ENCODE measurements around the gene TFPI.
"Not testable (repeated sequence)": the region's sequence is repeated elsewhere in the genome, so short reads cannot be mapped to it uniquely, and the experiment has no call there.

TFPI gene

DNA sequence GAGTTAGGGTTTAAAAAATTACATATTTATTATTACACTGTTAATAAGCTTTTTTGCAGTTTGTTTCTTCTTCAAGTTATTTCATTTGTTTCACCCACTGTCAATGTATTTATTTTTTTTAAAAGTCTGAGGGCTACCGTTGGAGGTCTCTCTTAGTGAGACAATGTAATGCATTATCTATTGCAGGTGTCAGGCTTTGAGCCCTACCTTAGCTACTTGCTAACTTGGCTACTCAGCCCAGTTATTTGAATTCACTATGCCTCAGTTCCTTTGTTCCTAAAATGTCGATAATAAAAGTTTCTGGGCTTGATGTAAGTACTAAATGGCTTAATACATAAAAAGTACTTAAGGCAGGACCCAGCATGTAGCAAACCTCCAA, 458 bp upstream of the TFPI start:
- no peak for DNase-seq (ENCODE audit: low read depth in 2 of 3, low spot score in 2 of 3)

DNA sequence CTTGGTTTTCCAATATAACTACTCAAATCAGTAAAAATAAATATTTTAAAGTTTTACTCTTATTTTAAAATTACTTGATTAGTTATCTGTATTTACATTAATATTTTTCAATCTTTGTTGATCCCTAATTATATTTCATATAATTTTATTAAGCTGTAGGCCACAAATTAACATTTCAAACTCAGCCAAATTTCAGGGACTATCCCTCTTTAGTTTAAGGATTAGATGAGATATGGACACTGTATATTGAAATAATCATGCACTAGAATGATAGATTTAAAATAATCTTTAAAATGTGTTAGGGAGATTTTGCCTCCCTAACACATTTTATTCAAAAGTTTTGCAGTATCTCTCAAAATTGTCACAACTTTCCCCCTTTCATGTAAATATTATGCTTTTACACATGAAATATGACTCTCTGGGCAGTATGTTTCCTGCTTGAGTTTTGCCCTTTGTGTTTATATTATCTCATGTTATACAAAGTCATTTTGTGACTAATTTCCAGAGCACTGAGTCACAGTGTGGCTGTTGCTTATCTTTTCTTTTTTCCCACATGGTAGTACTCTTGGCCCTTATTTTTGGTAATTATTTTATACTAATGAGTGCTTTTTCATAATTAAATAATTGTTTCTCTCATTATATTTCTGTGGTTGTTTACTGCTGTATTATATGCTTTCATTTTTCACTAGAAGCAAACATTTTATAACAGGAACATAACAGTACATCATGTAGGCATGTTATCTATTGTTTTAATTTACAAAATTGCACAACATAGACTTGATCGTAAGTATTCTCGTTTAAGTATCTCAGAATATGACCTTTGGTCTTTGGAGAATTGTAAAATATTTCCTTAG, 1.2 kb downstream of the TFPI start:
- no peak for DNase-seq (ENCODE audit: low read depth in 2 of 3, low spot score in 2 of 3)

DNA sequence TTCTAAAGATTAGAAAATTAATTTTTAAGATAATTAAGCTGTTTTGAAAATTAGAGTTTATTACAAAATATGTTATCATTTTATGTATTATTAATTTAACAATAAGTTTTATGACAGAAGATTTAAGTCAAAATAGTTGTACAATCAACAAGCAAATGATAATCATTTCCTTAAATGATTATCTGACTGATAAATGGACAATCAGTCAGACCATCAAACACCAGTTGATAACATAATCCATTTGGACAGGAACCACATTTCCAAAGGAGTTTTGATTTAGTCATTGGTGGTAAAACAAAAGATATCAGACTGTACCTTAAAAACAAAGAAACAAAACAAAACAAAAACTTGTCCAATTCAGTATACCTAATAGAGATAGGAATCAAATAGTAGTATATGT, 1.9 kb downstream of the TFPI start:
- no peak for DNase-seq (ENCODE audit: low read depth in 2 of 3, low spot score in 2 of 3)

DNA sequence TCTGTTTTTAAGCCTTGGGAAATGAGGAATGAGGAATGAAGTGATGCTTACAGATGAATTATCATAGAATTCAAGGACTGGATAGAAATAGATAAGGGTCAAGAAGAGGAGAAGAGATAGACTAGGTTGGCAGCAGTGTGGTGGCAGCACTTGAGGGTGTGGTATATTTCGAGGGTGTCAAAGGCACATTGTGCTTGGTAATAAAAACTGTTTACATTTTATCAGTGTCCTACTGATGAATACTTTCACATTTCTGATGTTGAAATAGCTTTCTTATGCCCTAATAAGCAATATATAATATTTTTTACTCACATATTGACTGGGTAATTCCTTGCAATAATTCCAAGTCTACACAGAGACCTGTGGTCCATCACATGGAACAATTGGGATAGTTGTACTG, 3.4 kb downstream of the TFPI start:
- no peak for DNase-seq (ENCODE audit: low read depth in 2 of 3, low spot score in 2 of 3)

DNA sequence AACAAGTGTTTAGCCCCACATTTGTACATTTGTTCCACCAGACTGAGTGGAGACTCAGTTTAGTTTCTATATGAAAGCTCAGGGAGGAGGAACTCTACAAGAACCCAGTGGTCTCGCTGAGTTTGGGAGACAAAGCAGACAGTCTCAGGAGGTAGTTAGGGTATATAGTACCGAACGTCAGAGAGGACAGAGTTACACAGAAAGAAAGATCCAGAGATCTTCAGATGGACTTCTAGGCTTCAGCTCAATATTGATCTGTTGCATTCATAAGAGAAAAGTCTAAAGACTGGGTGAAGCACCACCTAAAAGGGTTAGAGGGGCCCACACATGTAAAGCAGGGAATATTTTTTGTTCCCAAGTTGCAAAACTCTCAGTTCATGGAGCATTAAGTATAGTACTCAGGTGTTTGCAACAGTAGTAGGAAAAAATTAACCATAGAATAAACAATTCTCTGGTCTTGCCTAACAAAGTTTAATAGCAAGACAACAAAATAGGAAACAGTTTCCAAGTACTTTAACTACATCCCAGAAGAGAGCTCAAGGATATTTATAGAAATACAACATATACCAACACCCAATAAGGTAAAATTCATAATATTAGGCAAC, 4.2 kb downstream of the TFPI start:
- DNase-seq (ENCODE audit: low read depth in 2 of 3, low spot score in 2 of 3) = no peak

DNA sequence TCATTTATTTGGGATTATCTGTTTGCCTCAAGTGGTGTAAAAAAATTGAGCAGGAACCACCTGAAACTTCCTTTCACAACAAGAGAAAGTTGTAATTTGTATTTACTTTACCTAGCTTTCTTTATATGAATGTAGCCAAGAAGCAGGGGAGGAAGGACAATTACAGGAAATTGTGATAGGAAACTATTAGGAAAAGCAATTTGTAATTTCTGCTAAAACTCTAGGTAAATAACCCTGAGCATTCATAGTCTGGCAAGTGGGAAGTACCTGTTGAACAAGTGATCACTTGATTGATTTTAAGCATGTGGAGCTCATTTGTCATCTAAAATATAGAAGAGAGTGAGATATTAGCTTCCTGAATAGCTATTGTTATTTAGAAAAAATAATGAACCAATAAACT, 5.0 kb downstream of the TFPI start:
- no peak for DNase-seq (ENCODE audit: low read depth in 2 of 3, low spot score in 2 of 3)

DNA sequence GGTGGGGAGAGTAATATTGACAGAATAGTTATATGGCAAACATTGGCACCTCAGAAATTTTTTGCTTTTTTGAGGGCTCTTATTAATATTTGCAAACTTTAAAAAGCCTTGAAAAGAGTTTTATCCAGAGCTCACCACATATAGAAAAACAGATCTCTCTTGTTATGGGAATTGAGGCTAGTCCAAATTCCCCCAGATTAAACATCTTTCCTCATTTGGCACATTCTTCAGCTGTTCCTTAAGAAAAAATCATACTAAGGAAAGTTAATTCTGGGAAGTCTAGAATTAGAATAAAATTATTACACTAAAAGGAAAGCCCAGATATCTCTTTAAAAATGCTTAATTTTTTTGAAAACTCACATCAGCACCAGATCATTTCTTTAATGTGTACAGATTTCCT, 5.6 kb downstream of the TFPI start:
- DNase-seq (ENCODE audit: low read depth in 2 of 3, low spot score in 2 of 3) = no peak

DNA sequence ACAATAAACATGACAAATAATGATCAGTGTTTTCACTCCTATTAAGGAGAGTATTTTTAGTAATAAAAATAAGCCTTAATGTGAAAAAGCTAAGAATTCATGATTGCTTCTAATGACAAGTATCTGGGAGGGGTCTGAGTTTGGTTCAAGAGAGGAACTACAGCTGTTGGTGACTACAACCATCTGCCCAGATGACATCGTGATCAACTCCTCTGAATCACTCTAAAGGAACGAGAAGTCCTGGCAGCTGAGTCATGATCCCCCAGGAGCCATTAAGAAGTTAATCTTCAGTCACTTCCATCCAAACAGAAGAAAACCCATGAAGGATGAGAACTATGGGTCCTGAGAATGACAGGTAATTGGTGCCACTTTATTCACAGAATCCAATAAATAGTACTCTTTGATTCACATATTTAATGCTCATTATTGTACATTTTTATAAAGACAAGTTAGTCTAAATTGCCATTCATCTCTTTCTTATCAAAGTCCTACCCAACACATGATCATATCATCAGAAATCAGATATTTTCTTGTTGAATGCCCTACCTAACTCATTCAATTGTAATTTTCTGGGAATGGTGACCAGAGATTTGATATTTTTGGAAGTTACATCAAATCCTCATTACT, 6.8 kb downstream of the TFPI start:
- DNase-seq (ENCODE audit: low read depth in 2 of 3, low spot score in 2 of 3) = no peak

DNA sequence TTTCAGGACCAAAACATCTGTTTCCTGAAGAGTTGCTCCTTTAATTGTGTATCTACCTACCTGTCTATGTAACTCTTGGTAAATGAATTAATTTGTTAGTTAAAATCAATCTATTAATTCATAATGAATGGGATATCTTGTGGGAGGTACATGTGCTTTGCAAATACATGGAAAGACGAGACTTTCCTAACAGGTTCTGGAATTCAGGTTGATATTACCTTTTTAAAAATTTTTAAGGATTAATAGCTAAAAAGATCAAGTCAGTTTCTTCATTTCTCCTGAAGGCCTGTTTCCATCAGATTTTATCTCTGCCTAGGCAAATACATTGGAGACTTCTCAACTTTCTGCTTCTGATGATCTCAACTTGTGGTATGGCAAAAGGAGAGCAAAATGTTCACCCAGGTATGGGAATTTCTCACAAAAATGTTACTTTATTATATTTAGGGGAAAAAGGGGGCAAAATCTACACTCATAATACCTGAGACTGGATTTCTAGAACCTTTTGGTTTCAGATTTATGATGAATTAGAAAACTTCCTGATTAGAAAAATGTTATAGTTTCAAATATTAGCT, 7.4 kb downstream of the TFPI start:
- no peak for DNase-seq (ENCODE audit: low read depth in 2 of 3, low spot score in 2 of 3)

DNA sequence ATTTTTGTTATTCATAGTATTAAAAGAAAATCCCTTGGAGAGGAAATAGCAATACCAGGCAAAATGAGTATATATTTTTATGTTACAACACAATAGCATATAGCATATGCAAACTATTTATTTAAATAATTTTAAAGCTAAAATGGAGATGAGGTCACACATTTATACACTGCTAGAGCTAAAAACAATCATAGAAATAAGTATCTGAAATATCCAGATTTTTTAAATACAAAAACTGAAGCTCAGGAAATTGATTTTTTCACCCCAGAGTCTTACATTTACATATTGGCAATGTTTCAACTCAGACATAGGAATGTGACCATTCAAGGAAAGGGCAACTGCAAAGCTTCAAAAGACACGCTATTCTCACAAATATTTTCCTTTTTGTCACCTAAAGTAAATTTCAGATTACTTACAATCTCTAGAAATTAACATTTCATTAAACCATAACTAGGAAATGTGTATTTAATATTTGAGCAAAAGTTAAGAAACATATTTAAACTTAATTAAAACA, 8.9 kb downstream of the TFPI start:
- DNase-seq (ENCODE audit: low read depth in 2 of 3, low spot score in 2 of 3) = no peak

DNA sequence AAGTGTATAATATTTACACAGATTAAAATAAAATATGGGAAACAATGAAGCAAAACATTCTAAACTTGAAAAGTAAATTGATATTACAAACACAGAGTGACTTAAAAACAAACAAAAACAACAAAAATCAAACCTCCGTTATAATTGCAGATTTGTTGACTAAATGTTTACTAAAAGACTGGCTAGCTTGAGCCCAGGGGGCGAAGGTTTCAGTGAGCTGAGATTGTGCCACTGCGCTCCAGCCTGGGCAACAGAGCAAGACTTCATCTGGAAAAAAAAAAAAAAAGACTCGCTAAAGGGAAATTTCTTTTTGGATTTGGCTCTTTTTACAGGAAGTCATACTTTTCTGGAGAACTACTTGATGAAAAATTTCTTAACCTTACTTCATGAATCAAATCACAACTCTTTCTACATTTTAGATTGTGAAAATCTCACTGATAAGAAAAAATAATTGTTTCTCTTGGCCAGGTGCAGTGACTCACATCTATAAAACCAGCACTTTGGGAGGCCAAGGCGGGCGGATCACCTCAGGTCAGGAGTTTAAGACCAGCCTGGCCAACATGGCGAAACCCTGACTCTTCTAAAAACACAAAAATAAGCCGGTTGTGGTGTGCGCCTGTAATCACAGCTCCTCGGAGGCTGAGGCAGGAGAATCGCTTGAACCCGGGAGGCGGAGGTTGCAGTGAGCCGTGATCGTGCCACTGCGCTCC, 9.7 kb downstream of the TFPI start:
- DNase-seq (ENCODE audit: low read depth in 2 of 3, low spot score in 2 of 3) = no peak

DNA sequence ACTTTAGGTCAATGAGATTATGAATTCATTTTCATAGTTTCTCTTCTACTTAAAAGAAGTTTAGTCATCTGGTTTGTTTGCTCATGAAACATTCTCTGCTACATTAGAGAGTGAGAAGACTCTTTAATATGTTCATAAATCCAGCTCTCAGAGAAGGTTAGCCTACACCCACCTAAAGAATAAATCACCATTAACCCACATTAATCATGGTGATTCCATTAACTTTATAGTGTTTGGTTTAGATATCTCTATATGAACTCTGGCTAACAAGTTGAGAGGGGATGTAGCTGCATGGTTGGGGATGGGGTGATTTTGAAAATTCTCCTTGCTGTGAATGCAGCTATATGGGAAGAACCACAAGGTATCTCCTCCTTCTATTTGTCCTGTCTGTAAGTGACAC, 10.7 kb downstream of the TFPI start:
- DNase-seq (ENCODE audit: low read depth in 2 of 3, low spot score in 2 of 3) = no peak

DNA sequence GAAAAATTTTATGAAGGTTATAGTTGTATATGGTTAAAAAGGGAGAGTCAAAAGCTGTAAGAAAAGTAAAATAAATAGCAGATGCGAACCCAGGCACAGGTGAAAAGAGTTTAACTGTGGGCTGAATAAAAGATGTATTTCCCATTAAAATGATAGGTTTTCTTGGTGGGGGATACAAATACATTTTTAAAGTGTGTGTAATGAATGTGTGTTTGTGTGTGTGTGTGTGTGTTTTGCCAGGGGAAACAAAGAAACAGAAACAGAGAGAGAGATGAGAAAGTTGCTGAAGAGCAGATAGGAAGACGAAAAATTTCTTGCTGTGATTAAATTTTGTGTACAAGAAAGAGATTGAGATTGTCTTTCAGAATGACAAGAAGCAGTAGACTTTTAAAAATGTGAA, 12.1 kb downstream of the TFPI start:
- DNase-seq (ENCODE audit: low read depth in 2 of 3, low spot score in 2 of 3) = no peak

DNA sequence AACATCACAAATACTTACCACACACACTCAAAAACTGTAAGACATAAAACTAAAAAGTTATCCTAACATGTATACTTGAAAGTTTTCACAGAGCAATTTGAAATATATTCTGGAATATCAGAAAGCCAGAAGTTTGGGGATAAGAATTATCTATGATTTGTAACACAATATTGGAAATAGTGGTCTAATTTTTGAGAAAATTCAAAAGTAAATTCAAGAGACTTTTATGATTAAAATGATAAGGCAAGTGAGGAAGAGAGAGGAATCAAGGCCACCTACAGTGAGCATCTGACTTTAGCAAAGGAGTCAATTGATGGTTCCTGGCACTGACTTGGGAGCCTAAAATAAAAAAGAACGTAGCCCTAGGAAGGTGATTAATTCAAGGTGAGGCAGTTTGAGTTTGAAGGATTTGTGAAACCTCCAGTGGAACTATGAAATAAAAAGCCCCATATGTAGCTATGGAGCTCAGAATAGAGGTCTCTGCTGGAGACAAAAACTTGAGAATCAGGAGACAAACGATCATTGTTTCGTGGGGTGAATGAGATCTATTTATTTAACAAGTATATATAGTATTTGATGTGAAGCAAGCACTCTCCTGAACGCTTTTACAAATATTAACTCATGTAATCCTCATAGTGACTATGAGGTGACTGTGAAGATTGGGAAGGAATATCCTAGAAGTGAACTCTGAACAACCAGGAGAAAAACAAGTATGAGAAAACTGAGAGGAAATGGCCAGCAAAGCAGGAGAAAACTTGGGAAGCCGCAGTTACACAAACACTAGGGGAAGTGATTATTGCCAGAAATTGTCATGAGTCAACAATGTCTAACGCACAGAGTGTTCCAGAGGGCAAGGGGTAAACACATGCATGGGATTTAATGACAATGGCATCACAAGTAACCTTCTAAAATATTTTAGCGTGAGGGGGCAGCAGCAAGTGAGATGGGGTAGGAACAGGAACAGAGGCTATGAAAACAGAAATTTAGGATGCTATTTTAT, 12.8 kb downstream of the TFPI start:
- no peak for DNase-seq (ENCODE audit: low read depth in 2 of 3, low spot score in 2 of 3)

DNA sequence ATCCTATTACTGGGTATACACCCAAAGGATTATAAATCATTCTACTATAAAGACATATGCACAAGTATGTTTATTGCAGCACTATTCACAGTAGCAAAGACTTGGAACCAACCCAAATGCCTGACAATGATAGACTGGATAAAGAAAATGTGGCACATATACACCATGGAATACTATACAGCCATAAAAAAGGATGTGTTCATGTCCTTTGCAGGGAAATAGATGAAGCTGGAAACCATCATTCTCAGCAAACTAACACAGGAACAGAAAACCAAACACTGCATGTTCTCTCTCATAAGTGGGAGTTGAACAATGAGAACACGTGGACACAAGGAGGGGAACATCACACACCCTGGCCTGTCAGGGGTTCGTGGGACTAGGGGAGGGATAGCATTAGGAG, 16.0 kb downstream of the TFPI start:
- not testable (repeated sequence) for DNase-seq (ENCODE audit: low read depth in 2 of 3, low spot score in 2 of 3)

DNA sequence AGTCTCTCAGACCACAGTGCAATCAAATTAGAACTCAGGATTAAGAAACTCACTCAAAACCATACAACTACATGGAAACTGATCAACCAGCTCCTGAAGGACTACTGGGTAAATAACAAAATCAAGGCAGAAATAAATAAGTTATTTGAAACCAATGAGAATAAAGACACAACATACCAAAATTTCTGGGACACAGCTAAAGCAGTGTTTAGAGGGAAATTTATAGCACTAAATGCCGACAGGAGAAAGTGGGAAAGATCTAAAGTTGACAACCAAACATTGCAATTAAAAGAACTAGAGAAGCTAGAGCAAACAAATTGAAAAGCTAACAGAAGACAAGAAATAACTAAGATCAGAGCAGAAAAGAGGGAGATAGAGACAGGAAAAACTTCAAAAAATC, 18.9 kb downstream of the TFPI start:
- DNase-seq (ENCODE audit: low read depth in 2 of 3, low spot score in 2 of 3) = not testable (repeated sequence)

DNA sequence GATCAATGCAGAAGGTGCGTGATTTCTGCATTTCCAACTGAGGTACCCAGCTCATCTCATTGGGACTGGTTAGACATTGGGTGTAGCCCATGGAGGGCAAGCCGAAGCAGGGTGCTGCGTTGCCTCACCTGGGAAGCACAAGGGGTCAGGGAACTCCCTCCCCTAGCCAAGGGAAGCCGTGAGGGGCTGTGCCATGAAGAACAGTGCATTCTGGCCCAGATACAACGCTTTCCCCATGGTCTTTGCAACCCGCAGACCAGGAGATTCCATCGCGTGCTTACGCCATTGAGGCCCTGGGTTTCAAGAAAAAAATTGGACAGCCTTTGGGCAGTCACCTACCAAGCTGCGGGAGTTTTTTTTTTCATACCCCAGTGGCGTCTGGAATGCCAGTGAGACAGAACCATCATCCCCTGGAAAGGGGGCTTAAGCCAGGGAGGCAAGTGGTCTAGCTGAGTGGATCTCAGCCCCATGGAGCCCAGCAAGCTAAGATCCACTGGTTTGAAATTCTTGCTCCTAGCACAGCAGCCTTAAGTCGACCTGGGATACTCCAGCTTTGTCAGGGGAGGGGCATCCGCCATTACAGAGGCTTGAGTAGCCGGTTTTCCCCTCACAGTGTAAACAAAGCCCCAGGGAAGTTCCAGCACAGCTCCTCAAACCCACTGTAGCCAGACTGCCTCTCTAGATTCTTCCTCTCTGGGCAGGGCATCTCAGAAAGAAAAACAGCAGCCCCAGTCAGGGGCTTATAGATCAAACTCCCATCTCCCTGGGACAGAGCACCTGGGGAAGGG, 21.7 kb downstream of the TFPI start:
- DNase-seq (ENCODE audit: low read depth in 2 of 3, low spot score in 2 of 3) = no peak

DNA sequence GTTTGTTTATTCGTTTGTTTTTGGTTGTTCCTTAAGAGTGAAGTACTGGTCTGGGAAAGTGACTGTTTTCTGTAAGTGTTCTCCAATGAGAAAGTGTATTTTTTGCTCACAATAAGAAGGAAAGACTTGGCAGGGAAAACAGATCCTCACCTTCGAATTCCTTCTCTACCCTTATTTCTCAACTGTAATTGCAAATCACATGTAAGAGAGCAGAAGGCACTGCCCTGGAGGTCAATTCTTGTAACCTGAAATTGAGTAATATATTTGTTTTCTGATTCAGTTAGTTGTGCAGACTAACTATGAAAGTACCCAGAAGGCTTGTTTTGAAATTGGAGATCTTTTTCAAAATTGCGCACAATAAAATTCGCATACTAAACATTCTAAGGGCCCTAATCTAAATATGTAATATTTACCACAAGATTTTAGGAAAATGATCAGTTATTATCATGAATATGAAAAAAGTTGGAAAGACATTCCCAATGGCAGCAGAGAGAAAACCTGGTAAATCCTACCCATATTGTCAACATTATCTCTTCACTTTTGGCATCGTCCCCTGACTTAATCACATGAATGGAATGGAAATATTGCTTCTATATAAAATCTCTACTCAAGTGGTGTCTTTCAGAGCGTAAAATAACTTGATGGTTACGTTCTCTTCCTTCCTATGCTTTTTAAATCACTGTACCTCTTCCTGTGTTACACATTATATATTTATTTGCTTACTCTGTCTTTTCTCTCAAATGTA, 24.1 kb downstream of the TFPI start:
- DNase-seq (ENCODE audit: low read depth in 2 of 3, low spot score in 2 of 3) = no peak
